HepG2 (cell line): ENCODE measurements around the gene TIMM10. TPM values are rescaled to one million over a fixed set of nuclear protein-coding genes. Genes with fewer than 3 reads are reported as not detected.

ENCODE experiments used
- AFF4 ChIP-seq: sonication (generic); formaldehyde crosslinking; IDR thresholded peaks from 2 replicates; pipeline ENCODE4 v1.4.0; 2020; ENCODE audit warnings: missing genetic modification reagents
- ERF ChIP-seq: IDR thresholded peaks from 2 replicates; pipeline ENCODE4 v1.6.1; 2018; ENCODE audit warnings: missing biosample characterization, missing genetic modification reagents
- FIP1L1 ChIP-seq: fragments of 200-400 bp; formaldehyde crosslinking; IDR thresholded peaks from 2 replicates; pipeline ENCODE4 v1.6.1; 2018; ENCODE audit warnings: low read depth, mild to moderate bottlenecking, low read length, moderate library complexity, borderline replicate concordance; ENCODE audit not compliant: insufficient read depth
- KLF16 ChIP-seq, 2 experiments: sonication (generic) in 1 of 2; formaldehyde crosslinking in 1 of 2; IDR thresholded peaks; 2 replicates each; pipeline versions ENCODE4 v1.6.1 to v1.8.0; 2016 to 2023; ENCODE audit warnings: missing genetic modification reagents in 2 of 2, missing compliant biosample characterization in 1 of 2
- MTA3 ChIP-seq: sonication (generic); formaldehyde crosslinking; IDR thresholded peaks from 2 replicates; pipeline ENCODE4 v1.4.0; 2020; ENCODE audit warnings: missing genetic modification reagents
- SOX13 ChIP-seq, 3 experiments: fragments of 450-650 bp in 1 of 3; sonication (generic) in 1 of 3; formaldehyde crosslinking in 1 of 3; IDR thresholded peaks in 2 of 3; conservative IDR thresholded peaks in 1 of 3; 2 replicates each; pipeline versions ENCODE4 v1.5.0 to v1.6.1; 2016 to 2020; ENCODE audit warnings: antibody characterized with exemption in 1 of 3, mild to moderate bottlenecking in 1 of 3, missing compliant biosample characterization in 1 of 3, missing genetic modification reagents in 1 of 3, moderate library complexity in 1 of 3
- TP53 ChIP-seq: sonication (generic); formaldehyde crosslinking; conservative IDR thresholded peaks from 2 replicates; pipeline ENCODE4 v1.4.0; 2020; ENCODE audit warnings: missing genetic modification reagents
- ZNF251 ChIP-seq: sonication (generic); formaldehyde crosslinking; IDR thresholded peaks from 2 replicates; pipeline ENCODE4 v1.9.0; 2021; ENCODE audit warnings: mild to moderate bottlenecking, missing genetic modification reagents
- ZNF572 ChIP-seq: sonication (generic); formaldehyde crosslinking; IDR thresholded peaks from 2 replicates; pipeline ENCODE4 v1.5.1; 2020; ENCODE audit warnings: mild to moderate bottlenecking, missing genetic modification reagents
- ZNF710 ChIP-seq: sonication (generic); formaldehyde crosslinking; IDR thresholded peaks from 2 replicates; pipeline ENCODE4 v1.5.0; 2020; ENCODE audit warnings: mild to moderate bottlenecking, missing genetic modification reagents, borderline replicate concordance
- ZNF792 ChIP-seq: IDR thresholded peaks from 2 replicates; pipeline ENCODE4 v1.6.1; 2016
- polyA plus RNA-seq, 8 experiments: library from polyadenylated mRNA; depleted of rRNA in 3 of 8; stranded (reverse) in 7 of 8; unstranded in 1 of 8; fragments of >200 nt; fragmentation: Illumina TruSeq in 4 of 8; extraction: Trizol in 4 of 8; gene quantifications; 2 replicates each; pipeline versions ENCODE4 v1.2.1 to v1.2.3, GENCODE V29; 2011 to 2016; ENCODE audit warnings: low read depth in 4 of 8, missing spikeins in 1 of 8, mixed read lengths in 1 of 8; ENCODE audit not compliant: insufficient read depth in 1 of 8
- total RNA-seq, 5 experiments: library from RNA; depleted of rRNA; stranded (reverse); fragments of >200 nt; fragmentation: Illumina TruSeq; extraction: Trizol; gene quantifications; 2 replicates each; pipeline ENCODE4 v1.2.3, GENCODE V29; 2016; ENCODE audit warnings: low read depth in 1 of 5
- TF ChIP-seq, protein P1 (sequence below): sonication (generic); formaldehyde crosslinking; IDR thresholded peaks from 2 replicates; pipeline ENCODE4 v1.4.0; 2020; ENCODE audit warnings: missing genetic modification reagents, low read depth, mild to moderate bottlenecking, borderline replicate concordance
- TF ChIP-seq, protein P2 (sequence below): sonication (generic); formaldehyde crosslinking; IDR thresholded peaks from 2 replicates; pipeline ENCODE4 v1.8.1; 2023; ENCODE audit warnings: mild to moderate bottlenecking, missing genetic modification reagents

TIMM10 gene
- total and polyA plus RNA-seq, 2 of the 13 experiments (the other 11 are each of a cell fraction or from before 2014, with no cell fraction given), result 67.8 to 82.2 TPM

GRCh38 chr11:57497303-57498247 is 33.0 kb downstream of the TIMM10 start (continued):
- 0 out of 2 replicates have a peak, but pooled peaks have one; percentile 56 for TF ChIP-seq ZNF710 (CRISPR knock-in tag)
- TF ChIP-seq, protein P1, sequence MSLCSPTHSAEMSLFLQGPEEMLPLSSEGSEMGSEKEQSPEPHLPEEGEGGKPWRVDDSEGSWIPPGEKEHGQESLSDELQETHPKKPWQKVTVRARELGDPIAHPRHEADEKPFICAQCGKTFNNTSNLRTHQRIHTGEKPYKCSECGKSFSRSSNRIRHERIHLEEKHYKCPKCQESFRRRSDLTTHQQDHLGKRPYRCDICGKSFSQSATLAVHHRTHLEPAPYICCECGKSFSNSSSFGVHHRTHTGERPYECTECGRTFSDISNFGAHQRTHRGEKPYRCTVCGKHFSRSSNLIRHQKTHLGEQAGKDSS (CRISPR knock-in tag), result 0 out of 2 replicates have a peak, but pooled peaks have one; percentile 64
- peak; percentile 74 for TF ChIP-seq SOX13 (IDR thresholded peaks at IDR 0.05)
- peak in 1 of 2 experiments; percentile 91; a peak in 2 of 4 replicates for TF ChIP-seq SOX13 (CRISPR knock-in tag; conservative IDR thresholded peaks at IDR 0.05 in 1 of 2, IDR thresholded peaks at IDR 0.05 in 1 of 2)
- TF ChIP-seq, protein P2, sequence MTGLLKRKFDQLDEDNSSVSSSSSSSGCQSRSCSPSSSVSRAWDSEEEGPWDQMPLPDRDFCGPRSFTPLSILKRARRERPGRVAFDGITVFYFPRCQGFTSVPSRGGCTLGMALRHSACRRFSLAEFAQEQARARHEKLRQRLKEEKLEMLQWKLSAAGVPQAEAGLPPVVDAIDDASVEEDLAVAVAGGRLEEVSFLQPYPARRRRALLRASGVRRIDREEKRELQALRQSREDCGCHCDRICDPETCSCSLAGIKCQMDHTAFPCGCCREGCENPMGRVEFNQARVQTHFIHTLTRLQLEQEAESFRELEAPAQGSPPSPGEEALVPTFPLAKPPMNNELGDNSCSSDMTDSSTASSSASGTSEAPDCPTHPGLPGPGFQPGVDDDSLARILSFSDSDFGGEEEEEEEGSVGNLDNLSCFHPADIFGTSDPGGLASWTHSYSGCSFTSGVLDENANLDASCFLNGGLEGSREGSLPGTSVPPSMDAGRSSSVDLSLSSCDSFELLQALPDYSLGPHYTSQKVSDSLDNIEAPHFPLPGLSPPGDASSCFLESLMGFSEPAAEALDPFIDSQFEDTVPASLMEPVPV (CRISPR knock-in tag), result peak; percentile 64; the same call in 1 of the 2 replicates
- TF ChIP-seq MTA3 (CRISPR knock-in tag), result no peak
- TF ChIP-seq AFF4 (CRISPR knock-in tag), result 0 out of 2 replicates have a peak, but pooled peaks have one; percentile 50
- TF ChIP-seq ZNF251 (CRISPR knock-in tag), result no peak
- peak; percentile 75; the same call in 1 of the 2 replicates for TF ChIP-seq ZNF572 (CRISPR knock-in tag)
- 0 out of 2 replicates have a peak, but pooled peaks have one; percentile 6 for TF ChIP-seq TP53 (CRISPR knock-in tag)
- peak in 1 of 2 experiments; percentile 34; a peak in 1 of 4 replicates for TF ChIP-seq KLF16 (CRISPR knock-in tag; IDR thresholded peaks at IDR 0.05)
- no peak for TF ChIP-seq FIP1L1
- TF ChIP-seq ZNF792 (CRISPR knock-in tag), result 0 out of 2 replicates have a peak, but pooled peaks have one; percentile 37
- peak; percentile 10; the same call in 1 of the 2 replicates for TF ChIP-seq ERF
